Measurements from ENCODE around the gene ATP2B2.

ATP2B2 gene

GRCh38 chr3:10434938-10435336 lies 70.4 kb downstream of the ATP2B2 start:
- no peak overlapping the region for H3K4me3 ChIP-seq (ENCODE audit: low read depth, low read length)

DNA sequence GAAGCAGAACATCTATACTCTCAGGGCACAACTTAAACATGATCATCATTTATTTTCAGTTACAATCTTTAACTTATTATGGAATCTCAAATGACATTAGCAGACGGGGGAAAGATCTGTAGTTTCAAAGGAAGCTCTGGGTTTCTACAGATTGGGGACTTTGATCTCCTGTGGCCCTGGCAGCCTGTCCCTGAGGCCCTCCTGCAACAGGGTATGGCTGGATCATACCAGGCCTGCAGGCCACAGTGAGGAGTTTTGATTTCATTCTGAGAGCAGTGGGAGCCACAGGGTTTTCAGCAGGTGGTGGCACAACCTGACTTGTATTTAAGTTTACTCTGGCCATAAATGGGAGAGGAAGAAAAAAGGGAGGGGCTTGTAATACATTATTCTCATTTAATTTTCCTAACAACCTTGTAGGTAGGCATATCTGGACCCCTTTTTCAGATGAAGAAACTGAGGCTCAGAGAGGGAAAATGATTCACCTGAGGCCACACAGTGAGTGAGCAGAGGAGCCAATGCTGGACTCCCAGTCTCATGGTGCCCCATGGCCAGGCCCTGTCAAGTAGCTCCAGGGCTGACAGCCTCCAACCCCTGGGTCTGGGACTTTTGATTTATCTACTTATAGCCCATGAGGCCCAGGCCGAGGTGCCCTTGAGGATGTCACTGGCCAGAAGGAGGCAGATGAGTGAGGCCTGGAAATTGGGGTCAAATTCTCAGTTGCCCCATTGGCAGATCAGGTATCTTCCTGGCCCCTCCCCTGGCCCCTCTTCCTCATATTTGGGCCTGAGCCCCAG lies 71.0 kb downstream of the ATP2B2 start:
- no peak overlapping the region for H3K4me3 ChIP-seq (ENCODE audit: low read depth, low read length)

- no peak overlapping the region for H3K4me3 ChIP-seq (ENCODE audit: low read depth, low read length)
Observed at GRCh38 chr3:10432931-10433330, 72.5 kb downstream of the ATP2B2 start.

GRCh38 chr3:10432156-10432845 lies 73.1 kb downstream of the ATP2B2 start:
- no peak overlapping the region for H3K4me3 ChIP-seq (ENCODE audit: low read depth, low read length)

GRCh38 chr3:10430805-10431204 lies 74.6 kb downstream of the ATP2B2 start:
- no peak overlapping the region for H3K4me3 ChIP-seq (ENCODE audit: low read depth, low read length)

DNA sequence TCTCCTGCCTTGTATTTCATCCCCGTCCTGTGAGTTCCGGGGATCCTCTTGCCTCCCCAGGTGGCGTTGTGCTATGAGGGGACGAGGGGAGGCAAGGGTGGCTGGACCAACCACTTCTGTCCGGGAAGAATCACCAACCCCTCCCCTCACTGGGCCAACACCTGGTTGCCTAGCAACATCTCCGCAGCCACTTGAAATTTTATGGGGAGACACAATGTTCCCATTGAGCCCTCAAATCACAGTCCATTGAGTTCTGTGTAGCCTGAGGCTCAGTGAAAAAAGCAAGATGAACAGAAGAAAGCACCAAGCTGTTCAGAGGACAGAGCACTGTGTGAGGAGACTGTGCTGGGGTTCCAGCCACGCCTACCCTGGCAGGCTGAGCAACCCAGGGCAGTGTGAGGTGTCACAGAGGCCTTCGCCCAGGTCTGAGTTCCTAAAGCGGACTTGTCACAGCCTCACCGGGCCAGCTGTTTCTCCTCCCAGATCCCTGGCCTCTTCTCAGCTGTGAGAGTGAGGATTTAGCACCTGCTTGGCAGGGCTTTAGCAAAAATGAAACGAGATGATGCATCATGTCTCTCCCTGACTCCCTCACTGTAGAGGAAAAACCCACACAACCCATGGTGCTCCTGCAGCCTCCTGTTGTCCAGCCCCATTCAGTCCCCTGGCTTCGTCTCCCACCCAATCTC lies 76.8 kb downstream of the ATP2B2 start:
- no peak overlapping the region for H3K4me3 ChIP-seq (ENCODE audit: low read depth, low read length)

GRCh38 chr3:10426346-10427220 lies 78.8 kb downstream of the ATP2B2 start:
- H3K4me3 ChIP-seq (ENCODE audit: low read depth, low read length): no peak overlapping the region

- H3K4me3 ChIP-seq (ENCODE audit: low read depth, low read length): no peak overlapping the region
Observed at GRCh38 chr3:10423171-10423882, 82.1 kb downstream of the ATP2B2 start.

- H3K4me3 ChIP-seq (ENCODE audit: low read depth, low read length): no peak overlapping the region
Observed at GRCh38 chr3:10421996-10422395, 83.4 kb downstream of the ATP2B2 start.

GRCh38 chr3:10420745-10421475 lies 84.5 kb downstream of the ATP2B2 start:
- no peak overlapping the region for H3K4me3 ChIP-seq (ENCODE audit: low read depth, low read length)

DNA sequence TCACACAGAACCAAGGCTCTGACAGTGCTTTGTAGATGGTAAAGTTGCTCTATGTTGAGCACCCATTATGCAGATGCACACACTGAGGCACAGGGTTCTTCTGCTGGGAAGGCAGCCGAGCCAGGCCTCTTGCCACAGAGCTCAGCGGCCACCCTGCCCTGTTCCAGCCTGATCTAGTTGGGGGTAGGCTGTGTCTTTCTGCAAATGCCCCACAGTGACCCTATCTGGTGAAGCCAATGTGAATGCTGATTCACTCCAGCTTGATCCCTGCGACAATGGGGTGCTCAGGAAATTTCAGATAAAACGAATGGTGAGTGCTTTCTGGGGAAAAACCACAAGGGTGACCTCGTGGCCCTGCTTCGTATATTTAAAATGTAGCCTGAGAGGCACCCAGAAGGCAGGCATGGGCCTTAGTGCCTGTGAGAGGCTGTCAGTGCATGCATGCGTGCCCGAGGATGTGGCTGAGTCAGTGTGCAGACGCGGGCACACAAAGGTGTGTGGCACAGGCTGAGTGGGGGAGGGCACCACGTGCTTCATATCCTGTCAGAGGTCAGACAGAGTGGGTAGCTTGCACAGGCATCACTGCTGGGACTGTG lies 85.7 kb downstream of the ATP2B2 start:
- no peak overlapping the region for H3K4me3 ChIP-seq (ENCODE audit: low read depth, low read length)

GRCh38 chr3:10417847-10418246 lies 87.5 kb downstream of the ATP2B2 start:
- no peak overlapping the region for H3K4me3 ChIP-seq (ENCODE audit: low read depth, low read length)

GRCh38 chr3:10416730-10417300 lies 88.6 kb downstream of the ATP2B2 start:
- no peak overlapping the region for H3K4me3 ChIP-seq (ENCODE audit: low read depth, low read length)

DNA sequence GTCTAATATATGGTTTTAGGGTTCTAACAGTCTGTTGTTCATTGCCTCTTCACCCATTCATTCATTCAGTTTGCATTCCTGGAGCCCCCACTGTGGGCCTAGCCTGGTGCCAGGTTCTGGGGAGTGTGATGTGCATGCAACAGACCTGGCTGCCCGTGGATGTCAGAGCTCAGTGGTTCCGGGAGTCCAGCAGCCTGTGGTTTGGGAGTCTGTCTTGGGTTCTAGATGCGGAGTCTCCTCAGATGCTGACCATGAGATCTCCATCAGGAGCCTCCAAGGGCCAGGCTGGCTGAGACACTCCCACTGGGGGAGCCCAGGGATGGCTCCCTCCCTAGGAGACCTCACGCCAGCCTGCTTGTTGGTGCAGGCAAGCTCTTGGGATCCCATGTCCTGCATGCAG lies 92.3 kb downstream of the ATP2B2 start:
- no peak overlapping the region for H3K4me3 ChIP-seq (ENCODE audit: low read depth, low read length)

DNA sequence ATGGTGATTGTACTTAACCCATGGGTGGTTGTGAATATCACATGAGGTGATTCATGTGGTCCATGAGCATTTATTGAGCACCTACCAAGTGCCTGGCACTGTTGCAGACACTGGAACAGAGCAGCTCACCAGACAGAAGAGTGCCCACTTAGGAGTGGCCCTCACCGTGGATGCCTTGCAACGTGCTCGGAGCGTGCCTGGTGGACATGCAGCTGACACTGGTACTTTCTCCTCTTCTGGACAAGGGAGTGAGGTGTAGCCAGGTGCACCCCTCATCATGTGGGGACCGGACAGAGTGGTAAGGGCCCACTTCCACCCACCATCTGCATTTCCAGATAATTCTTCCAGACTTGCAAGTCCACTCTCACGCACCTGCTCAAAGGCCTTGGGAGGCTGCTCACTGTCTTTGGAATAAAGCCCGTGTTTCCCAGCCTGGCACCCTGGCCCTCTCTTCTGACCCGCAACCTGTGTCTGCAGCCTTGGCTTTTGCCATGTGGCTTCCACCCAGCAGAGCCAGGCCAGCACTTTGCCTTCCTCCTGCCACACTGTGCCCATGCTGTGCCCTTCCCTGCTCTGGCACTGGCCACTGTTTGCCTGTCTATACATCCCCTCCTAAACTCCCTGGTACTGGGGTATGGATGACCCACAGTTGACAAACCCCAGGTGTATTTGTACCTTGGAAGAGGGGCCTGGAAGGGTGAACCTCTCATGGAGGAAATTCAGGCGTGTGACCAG lies 93.6 kb downstream of the ATP2B2 start:
- H3K4me3 ChIP-seq (ENCODE audit: low read depth, low read length): no peak overlapping the region

- no peak overlapping the region for H3K4me3 ChIP-seq (ENCODE audit: low read depth, low read length)
Observed at GRCh38 chr3:10410383-10411002, 94.9 kb downstream of the ATP2B2 start.

DNA sequence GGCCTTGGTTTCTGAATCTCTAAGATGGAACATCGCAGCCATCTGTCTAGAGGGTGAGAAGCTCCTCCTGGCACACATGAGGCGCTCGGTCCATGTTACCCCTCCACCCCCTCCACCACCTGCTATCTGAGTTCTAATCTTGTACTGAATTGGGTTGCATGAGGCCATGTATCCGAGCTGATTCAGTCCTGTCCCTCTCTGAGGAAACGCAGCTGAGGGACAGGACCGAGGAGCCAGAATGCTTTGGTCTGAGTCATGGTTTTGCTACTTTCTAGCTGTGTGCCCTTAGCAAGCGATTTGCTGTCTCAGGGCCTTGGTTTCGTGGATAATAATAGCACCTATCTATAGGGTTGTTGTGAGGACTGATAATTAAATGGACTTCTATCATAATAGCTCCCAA lies 96.7 kb downstream of the ATP2B2 start:
- no peak overlapping the region for H3K4me3 ChIP-seq (ENCODE audit: low read depth, low read length)

DNA sequence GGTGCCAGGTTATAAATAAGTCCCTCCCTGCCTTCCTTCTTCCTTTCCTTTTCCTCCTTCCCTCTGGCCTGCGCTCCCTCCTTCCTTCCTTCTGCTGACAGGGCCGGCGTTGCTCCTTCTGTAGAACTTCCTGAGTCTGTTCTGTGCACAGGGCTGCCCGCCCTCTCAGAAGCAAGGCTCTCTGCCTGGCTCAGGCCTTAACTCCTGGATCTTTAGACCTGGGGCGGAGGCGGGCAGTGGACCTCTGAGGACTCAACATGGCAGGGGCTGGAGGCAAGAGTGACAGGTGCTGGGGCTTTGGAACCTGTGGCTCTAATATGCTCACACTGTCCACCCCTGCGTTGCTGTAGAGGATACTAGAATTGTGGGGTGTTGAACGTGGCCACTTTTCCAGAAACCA lies 98.0 kb downstream of the ATP2B2 start:
- H3K4me3 ChIP-seq (ENCODE audit: low read depth, low read length): no peak overlapping the region
